CD4-positive, alpha-beta T cell treated with Interleukin-6 at 100 ng/mL for 8 hours (primary cell): ENCODE data around the gene IFI27.
"Not testable (repeated sequence)": the region's sequence is repeated elsewhere in the genome, so short reads cannot be mapped to it uniquely, and the experiment has no call there.

ENCODE experiments used
- DNase-seq: peaks from one replicate; pipeline ENCODE4 v3.0.0-alpha.2; 2020; ENCODE audit warnings: mixed read lengths, low spot score

Gene IFI27

DNA sequence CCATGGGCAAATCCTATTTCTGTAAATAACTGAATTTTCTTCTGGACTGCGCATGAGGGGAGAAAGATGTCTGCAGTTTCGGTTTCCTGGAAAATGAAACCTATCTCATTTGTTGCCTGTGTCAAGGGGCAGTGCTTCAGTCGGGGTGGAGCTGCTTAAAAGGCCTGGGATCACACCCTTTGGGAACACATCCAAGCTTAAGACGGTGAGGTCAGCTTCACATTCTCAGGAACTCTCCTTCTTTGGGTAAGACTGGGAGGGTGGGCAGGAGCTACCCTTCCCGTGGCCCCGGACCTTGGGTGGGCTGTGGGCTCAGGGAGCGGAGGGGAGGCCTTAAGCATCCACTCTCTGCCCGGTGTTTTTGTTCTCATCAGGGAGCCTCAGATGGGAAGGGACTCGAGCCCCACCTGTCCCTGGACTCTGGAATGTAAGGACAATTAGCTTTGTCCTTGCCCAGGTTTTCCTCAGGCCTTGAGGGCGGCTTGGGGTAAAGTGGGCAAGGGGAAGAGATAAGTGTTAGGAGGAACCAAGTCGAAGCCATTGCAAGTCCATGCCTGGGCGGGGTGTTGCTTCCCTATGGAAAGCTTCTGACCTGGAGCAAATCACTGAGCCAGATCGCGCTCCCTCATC is at the start of gene IFI27:
IFI27 (plus strand) TSS at position 185 of the 630 bp plus-strand sequence.
- no peak for DNase-seq

GRCh38 chr14:94062344-94062940 is 48.1 kb upstream of the IFI27 start:
- no peak for DNase-seq

DNA sequence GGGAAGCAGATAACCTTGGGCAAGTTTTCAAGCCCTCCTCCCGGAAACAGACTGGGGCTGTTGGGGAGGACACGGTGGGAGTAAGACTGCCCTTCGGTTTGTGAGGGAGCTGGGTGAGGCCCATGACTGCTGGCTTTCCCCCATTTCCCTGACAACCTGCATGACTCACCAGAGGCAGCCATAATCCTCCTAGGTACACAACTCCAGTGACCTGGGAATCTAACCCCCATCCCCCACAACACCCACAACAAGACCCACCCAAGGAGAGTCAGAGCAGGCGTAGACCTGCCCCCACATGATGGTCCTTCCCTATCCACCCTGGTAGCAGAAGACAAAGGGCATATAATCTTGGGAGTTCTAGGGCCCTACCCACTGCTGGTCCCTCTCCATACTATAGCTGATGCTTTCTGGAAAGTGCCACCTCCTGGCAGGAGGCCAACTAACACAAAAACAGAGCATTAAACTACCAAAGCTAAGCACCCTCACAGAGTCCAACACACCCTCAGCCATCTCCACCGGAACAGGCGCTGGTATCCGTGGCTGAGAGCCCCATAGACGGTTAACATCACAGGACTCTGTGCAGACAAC is 44.4 kb upstream of the IFI27 start:
- no peak for DNase-seq

DNA sequence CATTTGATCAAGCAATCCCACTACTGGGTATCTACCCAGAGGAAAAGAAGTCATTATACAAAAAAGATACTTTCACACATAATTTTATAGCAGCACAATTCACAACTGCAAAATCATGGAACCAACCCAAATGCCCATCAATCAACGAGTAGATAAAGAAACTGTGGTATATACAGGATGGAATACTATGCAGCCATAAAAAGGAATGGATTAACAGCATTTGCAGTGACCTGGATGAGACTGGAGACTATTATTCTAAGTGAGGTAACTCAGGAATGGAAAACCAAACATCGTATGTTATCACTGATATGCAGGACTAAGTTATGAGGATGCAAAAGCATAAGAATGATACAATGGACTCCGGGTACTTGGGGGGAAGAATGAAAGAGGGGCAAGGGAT is 38.5 kb upstream of the IFI27 start:
- not testable (repeated sequence) for DNase-seq

GRCh38 chr14:94074534-94074933 is 36.0 kb upstream of the IFI27 start:
- no peak for DNase-seq

DNA sequence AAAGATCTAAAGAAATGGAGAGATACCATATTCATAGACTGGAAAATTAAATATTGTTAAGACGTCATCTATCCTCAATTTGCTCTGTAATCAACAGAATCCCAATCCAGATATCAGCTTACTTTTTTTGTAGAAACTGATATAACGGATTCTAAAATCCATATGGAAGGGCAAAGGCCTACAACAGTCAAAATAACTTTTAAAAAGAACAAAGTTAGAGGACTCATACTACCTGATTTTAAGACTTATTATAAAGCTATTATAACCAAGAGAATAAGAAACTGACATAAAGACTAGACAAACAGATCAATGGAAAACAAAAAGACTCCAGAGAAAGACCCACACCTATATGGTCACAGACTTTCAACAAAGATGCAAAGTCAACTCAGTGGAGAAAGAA is 35.5 kb upstream of the IFI27 start:
- DNase-seq: no peak

GRCh38 chr14:94077111-94077821 is 33.3 kb upstream of the IFI27 start:
- DNase-seq: no peak

GRCh38 chr14:94077823-94078222 is 32.7 kb upstream of the IFI27 start:
- no peak for DNase-seq

GRCh38 chr14:94079891-94080620 is 30.5 kb upstream of the IFI27 start:
- no peak for DNase-seq

DNA sequence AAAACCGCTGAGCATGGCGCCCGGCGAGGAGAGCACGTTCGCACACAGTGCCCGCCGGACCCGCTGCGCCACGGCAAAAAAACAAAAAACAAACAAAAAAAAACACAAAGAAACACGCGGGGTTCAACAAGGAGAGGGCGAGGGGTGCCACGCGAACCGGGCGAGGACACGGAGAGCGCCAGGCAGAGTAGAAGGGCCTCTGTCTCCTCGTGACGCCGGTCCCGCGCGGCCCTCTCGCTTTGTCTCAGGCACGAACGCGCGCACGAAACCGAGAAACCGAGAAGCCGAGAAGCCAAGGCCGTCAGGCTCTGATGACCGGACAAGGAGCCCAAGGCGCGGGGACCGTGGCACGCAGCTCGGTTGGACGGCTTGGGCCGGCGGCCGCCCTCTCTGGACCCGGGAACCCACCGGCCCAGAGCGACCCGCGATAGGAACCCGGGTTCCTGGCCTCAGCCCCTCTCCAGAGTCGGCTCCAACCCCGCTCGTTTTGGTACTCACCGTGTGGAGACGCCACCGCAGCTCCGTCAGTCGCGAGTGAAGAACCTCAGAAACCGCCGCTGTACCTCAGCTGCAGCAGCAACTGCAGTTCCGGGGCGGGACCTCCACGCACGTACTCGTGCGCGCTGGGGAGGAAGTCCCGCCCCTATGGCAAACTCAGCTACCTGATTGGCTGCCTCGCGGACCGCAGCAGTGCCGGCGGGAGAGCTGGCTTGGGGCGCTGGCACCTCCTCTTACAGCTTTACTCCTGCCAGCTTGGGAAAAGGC is 29.7 kb upstream of the IFI27 start, which contains the start of the genes DDX24 and IFI27L1:
DDX24 (minus strand) TSS at position 582 of the 765 bp plus-strand sequence. CDS start 1,460 bp downstream, outside the sequence.
IFI27L1 (plus strand) TSS at position 690 of the 765 bp plus-strand sequence. CDS start 15,628 bp downstream, outside the sequence.
- peak; percentile 97 for DNase-seq

GRCh38 chr14:94081386-94081820 is 29.1 kb upstream of the IFI27 start:
- no peak for DNase-seq

DNA sequence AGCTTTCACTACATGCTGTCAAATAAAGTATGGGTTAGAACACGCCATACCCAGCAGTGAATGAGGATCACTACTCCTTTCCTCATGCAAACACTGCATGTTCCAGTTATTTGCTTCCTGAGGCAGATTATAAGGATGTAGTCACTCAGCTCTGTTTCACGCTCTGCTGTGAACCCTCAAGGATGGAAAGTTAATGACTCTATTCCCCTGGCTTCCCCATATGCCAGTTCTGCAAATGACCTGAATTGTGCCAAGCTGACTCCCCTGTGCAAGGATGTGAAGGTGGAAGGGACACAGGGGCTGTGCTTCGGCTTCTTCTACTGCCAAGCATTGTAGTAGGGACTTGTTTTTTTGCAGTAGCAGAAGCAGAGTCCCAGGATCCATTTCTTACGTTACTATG is 22.6 kb upstream of the IFI27 start:
- DNase-seq: no peak

DNA sequence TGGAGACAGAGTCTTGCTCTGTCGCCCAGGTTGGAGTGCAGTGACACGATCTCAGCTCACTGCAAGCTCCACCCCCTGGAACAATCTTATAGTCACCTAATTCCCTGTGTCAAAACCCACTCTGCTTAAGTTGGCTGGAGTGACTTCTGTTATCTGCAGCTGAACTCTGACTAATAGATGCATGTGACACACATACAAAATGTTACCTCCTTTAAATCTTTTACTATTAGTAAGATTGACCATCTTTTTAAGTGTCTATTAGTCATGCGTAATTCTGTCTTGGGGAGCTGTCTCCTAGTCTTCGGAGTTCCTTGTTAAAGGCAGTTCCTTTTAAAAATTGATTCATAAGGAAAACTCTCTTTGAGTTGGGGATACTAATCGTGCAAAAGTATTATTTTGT is 22.0 kb upstream of the IFI27 start:
- DNase-seq: no peak

GRCh38 chr14:94089479-94089878 is 21.1 kb upstream of the IFI27 start:
- no peak for DNase-seq

DNA sequence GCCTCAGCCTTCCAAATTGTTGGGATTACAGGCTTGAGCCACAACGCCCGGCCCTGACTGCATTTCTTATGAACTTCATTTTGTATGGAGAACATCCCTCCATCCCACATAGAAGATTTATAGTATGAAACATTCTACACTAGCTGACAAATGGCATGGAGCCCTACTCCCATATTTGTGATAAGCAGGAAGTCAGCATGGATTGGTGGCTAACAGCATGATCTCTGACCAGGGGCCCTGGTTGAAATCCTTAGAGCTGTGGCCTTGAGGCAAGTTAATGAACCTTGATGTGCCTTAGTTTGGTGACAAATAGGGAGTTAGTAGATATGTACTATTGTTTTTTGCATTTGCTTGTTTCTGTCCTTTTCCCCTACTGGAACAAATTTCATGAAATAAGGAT is 17.1 kb upstream of the IFI27 start:
- no peak for DNase-seq

DNA sequence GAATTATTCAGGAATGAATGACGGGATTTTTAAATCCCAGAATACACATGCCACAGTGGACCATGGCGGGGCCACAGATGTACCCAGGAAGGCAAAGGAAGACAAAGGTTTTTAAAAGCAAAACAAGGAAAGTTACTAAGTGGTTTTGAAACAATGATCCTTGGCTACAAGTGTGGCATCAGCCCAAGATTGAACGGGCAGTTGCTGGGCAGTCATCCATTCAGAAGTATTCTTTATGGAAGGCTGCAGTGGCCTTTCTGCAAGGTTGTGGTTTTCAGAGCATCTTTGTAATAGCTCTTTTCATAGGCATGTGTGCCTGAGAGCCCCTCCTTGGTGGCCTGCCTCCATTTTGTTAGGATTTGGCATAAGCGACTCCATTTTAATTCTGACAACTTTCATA is 13.4 kb upstream of the IFI27 start:
- no peak for DNase-seq

- no peak for DNase-seq
Measured at GRCh38 chr14:94098326-94098992, 12.1 kb upstream of the IFI27 start.

GRCh38 chr14:94099006-94099405 is 11.5 kb upstream of the IFI27 start:
- no peak for DNase-seq

- DNase-seq: no peak
Measured at GRCh38 chr14:94100847-94101246, 9.7 kb upstream of the IFI27 start.

DNA sequence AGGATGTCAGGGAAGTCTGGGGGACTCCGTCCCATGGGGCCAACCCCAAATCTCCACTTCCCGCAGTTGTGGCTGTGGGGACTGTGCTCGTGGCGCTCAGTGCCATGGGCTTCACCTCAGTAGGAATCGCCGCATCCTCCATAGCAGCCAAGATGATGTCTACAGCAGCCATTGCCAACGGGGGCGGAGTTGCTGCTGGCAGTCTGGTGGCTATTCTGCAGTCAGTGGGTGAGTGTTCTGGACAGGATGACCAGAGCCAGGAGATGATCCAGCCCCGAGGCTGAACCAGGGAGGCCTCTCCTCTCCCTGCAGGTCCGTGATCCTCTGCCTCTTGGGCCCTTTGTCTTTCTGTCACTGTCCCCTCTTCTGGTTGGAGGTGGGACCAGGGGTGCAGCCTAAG is 8.8 kb upstream of the IFI27 start:
- no peak for DNase-seq
